Stimulated activated effector memory CD8-positive, alpha-beta T cell treated with anti-CD3 and anti-CD28 coated beads, Interleukin-12 subunit alpha, Interleukin-12 subunit beta, amount 100 ng/mL, for 72 hours (primary cell): Measurements from ENCODE around the gene CRYL1.
"Not testable (repeated sequence)": the region's sequence is repeated elsewhere in the genome, so short reads cannot be mapped to it uniquely, and the experiment has no call there.

ENCODE experiments used
- ATAC-seq: fragments of 150-1000 bp; cut with Tn5 transposase; 2 replicates; pipeline ENCODE4 v1.10.0; 2021
- DNase-seq, 2 donors: peaks; one replicate each; pipeline ENCODE4 v3.0.0; 2021 to 2022; ENCODE audit warnings: low spot score in 2 of 2
- H3K27ac Mint-ChIP-seq: one replicate; pipeline ENCODE4 v1.8.0; 2022; ENCODE audit warnings: mild to moderate bottlenecking, mixed read lengths
- H3K36me3 Mint-ChIP-seq: one replicate; pipeline ENCODE4 v1.8.0; 2022; ENCODE audit warnings: mild to moderate bottlenecking, mixed read lengths
- H3K4me1 Mint-ChIP-seq: one replicate; pipeline ENCODE4 v1.8.0; 2022; ENCODE audit warnings: mixed read lengths
- H3K4me3 Mint-ChIP-seq: one replicate; pipeline ENCODE4 v1.8.0; 2022; ENCODE audit warnings: mild to moderate bottlenecking, mixed read lengths
- H3K9me3 Mint-ChIP-seq: one replicate; pipeline ENCODE4 v1.8.0; 2022; ENCODE audit warnings: mixed read lengths

The CRYL1 gene

DNA sequence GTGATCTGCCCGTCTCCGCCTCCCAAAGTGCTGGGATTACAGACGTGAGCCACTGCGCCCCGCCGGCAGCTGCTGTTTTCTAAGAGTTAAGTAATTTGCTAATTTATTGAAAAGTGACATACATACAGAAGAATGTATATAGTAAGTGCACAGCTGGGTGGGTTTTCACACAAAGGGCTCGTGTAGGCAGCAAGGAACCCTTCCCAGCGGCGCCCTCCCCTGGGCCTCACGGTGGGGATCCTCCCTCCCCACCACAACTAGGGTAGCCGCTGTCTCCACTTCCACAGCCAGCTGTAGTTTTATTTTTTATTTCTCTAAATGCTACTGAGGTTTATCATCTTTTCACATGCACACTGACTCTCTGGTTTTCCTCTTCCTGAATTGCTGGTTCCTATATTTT, 64.9 kb downstream of the CRYL1 start:
- Mint-ChIP-seq H3K4me3 (no peak overlapping the region), H3K9me3 (no peaks in the 10 kb centered on the region), H3K27ac (no peak overlapping the region), H3K36me3 (no peaks in the 10 kb centered on the region), H3K4me1 (peaks cover 29% of the 10 kb centered on the region)
- ATAC-seq (no peak), DNase-seq (no peak)

DNA sequence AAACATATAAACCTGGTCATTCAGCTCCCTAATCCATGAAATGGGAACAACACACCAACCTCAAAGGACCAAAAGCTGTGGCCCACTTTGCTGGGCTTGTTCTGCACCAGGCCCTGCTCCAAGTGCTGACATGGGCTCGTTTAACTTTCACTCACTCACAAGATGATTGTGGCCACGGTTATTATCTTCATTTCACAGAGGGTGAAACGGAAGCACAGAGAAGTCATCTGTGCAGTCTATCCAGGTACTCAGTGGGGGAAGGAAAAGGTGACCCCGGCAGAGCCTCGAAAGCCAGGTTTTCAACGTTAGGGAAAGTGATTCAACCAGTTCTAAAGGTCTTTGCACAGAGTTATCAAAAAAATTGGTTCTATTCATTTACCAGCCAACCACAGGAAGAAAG, 68.0 kb downstream of the CRYL1 start:
- no peak for ATAC-seq
- DNase-seq, result no peak
- Mint-ChIP-seq H3K4me1 (peaks cover 29% of the 10 kb centered on the region), H3K4me3 (no peak overlapping the region), H3K36me3 (no peaks in the 10 kb centered on the region), H3K9me3 (no peaks in the 10 kb centered on the region), H3K27ac (no peak overlapping the region)

DNA sequence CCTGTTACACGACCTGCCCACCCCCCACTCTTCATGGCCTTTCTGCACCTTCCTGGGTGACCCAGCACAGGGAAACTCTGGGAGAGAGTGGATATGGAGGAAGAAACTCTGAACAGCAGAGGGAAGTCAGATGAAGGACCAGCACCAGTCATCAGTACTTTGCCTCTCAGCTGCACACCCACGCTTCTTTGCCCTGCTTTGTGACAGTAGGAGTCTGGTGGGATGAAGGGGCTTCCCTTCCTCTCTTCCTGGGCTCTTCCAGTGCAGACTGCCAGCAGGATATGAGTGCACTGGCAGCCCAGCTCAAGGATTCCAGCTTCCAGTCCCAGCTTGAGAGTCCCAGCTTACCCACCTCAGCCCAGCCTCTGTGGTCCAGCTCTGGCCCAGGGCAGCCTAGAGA, 68.9 kb downstream of the CRYL1 start:
- ATAC-seq (no peak), DNase-seq (no peak)
- Mint-ChIP-seq H3K36me3 (no peaks in the 10 kb centered on the region), H3K27ac (no peak overlapping the region), H3K4me1 (peaks cover 32% of the 10 kb centered on the region), H3K4me3 (no peak overlapping the region), H3K9me3 (no peaks in the 10 kb centered on the region)

DNA sequence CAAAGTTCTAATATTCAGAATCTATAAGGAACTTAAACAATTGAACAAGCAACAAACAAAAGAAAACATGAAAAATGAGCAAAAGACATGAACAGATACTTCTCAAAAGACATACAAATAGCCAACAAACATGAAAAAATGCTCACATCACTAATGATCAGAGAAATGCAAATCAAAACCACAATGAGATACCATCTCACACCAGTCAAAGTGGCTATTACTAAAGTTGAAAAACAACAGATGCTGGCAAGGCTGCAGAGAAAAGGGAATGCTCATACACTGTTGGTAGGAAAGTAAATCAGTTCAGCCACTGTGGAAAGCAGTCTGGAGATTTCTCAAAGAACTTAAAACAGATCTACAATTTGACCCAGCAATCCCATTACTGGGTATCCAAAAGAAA, 74.3 kb downstream of the CRYL1 start:
- DNase-seq, result no peak
- Mint-ChIP-seq H3K4me1 (peaks cover 13% of the 10 kb centered on the region), H3K4me3 (no peak overlapping the region), H3K36me3 (no peaks in the 10 kb centered on the region), H3K27ac (no peak overlapping the region), H3K9me3 (peaks cover 14% of the 10 kb centered on the region)
- ATAC-seq, result no peak

DNA sequence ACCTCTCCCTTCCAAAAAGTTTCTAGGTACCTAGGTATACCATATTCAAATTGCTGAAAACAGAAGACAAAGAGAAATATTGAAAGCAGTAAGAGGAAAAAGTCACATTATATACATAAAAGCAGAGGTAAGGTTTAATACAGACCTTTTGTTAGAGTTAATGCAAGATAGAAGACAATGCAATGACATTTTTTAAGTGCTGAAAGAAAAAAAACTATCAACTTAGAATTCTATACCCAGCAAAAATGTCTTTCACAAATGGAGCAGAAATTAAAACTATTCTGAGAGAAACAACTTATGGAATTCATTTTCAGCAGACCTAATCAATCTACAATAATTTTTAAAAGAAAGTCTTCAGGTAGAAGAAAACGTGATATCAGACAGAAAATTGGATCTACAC, 77.2 kb downstream of the CRYL1 start:
- no peaks in the 10 kb centered on the region for H3K36me3 Mint-ChIP-seq
- no peak overlapping the region for H3K4me3 Mint-ChIP-seq
- no peak overlapping the region for H3K27ac Mint-ChIP-seq
- ATAC-seq (no peak), DNase-seq (no peak)
- H3K9me3 Mint-ChIP-seq, result peaks cover 14% of the 10 kb centered on the region
- peaks cover 12% of the 10 kb centered on the region for H3K4me1 Mint-ChIP-seq

DNA sequence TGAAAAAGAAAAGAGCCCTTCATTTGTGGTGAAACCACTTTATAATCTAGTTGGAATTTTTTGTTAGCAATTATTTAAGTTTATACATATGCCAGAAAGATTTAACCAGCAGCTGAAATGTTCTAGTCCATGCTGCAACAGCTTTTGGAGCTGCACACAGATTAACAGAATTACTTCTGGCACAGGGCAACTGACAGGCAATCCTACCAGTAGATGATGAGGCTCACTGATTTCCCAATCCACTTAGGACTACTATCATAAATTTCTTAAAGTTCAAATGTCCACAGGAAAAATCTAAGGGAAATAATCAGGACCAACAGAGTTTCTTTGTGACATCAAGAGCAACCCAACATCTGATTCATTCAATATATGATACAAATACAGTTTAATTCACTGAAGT, 78.8 kb downstream of the CRYL1 start:
- Mint-ChIP-seq H3K27ac (no peak overlapping the region), H3K4me3 (no peak overlapping the region), H3K36me3 (no peaks in the 10 kb centered on the region), H3K9me3 (peaks cover 14% of the 10 kb centered on the region), H3K4me1 (peaks cover 17% of the 10 kb centered on the region)
- ATAC-seq, result no peak
- no peak for DNase-seq

DNA sequence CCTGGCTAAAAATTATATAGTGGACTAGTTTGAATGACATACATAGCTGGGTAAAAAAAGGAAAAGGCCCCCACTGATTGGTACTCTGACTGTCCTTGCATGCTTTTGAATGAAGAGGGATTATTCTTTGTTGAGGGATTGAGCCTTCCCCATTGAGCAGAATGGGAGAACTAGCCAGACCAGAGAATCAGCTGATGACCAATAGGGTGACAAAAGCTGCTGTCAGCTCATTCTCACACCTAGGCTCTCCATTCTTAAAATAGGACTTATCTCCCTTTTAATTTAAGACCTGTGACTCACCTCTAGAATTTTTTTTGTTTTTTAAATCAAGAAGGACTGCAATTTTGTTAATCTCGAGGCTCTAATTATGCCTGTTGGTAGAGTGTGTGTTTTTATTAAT, 79.3 kb downstream of the CRYL1 start:
- Mint-ChIP-seq H3K4me3 (no peak overlapping the region), H3K9me3 (peaks cover 14% of the 10 kb centered on the region), H3K4me1 (peaks cover 13% of the 10 kb centered on the region), H3K36me3 (no peaks in the 10 kb centered on the region), H3K27ac (no peak overlapping the region)
- DNase-seq (no peak), ATAC-seq (no peak)

DNA sequence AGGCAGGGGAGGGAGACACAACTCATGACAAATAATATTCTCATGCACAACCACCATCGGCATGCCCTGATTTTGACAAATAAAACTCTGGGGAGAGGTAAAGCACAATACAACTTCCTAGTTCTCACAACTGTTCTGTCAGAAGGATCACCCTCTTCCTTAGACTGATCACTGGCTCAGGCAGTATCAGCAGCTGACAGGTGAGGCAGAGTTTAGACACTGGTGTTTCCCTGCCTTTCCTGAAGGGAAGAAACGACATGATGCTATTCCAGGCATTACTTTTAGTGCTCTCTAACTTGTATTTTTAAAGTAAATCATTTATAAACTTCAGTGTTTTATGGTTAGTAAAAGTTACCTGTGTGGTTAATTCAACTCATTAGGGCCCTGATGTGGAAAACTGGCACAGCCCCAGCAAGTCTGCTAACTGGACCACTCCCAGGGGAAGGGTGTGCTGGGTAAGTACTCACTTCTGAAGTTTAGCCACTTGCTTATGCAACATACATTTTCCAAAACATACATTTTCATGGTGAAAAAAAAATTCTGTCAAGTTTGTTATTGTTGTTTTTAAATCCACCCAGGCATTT, 82.8 kb downstream of the CRYL1 start:
- DNase-seq (no peak), ATAC-seq (no peak)
- Mint-ChIP-seq H3K27ac (no peak overlapping the region), H3K9me3 (peaks cover 3% of the 10 kb centered on the region), H3K36me3 (no peaks in the 10 kb centered on the region), H3K4me3 (no peak overlapping the region), H3K4me1 (peaks cover 8% of the 10 kb centered on the region)

DNA sequence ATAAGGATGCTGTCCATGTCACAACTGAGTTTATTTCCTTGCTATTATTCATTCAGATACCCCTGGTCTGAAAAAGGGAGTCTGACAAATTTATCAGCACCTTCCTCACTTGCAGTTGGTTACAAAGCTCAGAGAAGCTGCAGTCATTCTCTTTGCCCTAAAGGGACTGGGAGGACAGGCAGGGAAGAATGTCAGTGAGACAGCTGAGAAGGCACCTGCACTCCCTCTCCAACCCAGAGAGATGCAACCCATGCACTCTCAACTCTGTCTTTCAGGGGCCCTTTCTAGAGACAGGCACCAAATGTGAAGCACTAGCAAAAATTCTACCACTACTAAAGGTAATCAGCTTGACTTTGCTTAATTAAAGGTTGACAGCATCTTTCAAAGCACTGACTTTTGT, 83.3 kb downstream of the CRYL1 start:
- no peak overlapping the region for H3K27ac Mint-ChIP-seq
- H3K9me3 Mint-ChIP-seq, result no peaks in the 10 kb centered on the region
- peaks cover 8% of the 10 kb centered on the region for H3K4me1 Mint-ChIP-seq
- H3K4me3 Mint-ChIP-seq, result no peak overlapping the region
- ATAC-seq (no peak), DNase-seq (no peak)
- H3K36me3 Mint-ChIP-seq, result no peaks in the 10 kb centered on the region

DNA sequence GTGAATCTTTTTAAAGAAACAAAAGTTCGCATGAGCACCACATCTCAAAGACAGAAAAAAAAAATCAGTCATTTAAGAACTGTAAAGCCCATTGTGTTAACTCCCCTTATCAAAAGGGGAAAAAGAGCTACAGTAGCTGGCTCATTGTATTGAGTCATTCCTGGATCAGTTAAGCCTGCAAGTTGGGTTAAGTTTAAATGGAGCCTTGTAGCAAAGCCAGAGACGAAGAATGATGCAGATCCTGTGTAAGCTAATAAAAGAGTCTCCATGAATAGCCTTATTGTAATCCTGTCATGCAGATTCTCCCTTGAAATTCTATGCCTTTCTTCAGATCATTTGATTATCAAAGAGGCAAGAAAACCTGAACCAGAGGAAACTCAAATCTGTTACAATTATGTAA, 83.8 kb downstream of the CRYL1 start:
- ATAC-seq (peak; percentile 73), DNase-seq (no peak)
- Mint-ChIP-seq H3K27ac (no peak overlapping the region), H3K4me1 (peaks cover 8% of the 10 kb centered on the region), H3K36me3 (no peaks in the 10 kb centered on the region), H3K4me3 (no peak overlapping the region), H3K9me3 (no peaks in the 10 kb centered on the region)

DNA sequence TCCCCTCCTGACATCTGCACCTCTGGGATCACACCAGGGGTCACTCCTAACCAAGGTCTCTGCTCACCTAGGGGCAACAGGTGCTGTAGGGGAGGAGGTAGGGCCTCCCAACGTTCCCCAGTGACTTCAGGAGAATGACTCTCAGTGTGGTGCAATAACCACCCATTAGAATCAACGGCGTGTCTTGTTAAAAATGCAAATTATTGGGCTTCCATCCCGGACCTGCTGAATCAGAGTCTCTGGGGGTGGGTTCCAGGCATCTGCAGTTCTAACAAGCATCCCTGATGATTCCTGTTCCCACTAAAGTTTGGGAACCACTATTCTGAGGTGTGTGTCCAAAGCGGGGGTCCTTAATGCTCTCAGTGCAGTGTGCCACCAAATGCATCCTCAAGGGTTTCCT, 84.6 kb downstream of the CRYL1 start:
- Mint-ChIP-seq H3K4me1 (peaks cover 8% of the 10 kb centered on the region), H3K27ac (no peak overlapping the region), H3K9me3 (no peaks in the 10 kb centered on the region), H3K4me3 (no peak overlapping the region), H3K36me3 (no peaks in the 10 kb centered on the region)
- DNase-seq (no peak), ATAC-seq (no peak)

DNA sequence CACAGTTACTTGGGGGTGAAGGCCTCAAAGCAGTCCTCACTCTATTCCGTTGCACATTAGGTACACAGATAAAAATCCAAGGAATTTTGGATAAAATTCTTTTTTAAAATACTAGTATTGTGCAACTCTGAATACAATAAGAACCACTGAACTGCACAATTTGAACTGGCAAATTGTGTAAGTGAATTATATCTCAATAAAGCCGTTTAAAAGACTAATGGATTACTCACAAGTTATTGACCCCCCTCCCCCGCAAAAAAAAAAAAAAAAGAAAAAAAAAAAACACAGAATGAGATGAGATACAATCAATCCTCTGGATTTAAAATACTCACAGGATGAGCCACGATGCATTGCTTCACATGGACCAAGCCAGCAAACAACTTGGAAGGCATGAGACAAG, 86.4 kb downstream of the CRYL1 start:
- Mint-ChIP-seq H3K36me3 (no peaks in the 10 kb centered on the region), H3K4me1 (peaks cover 14% of the 10 kb centered on the region), H3K27ac (no peak overlapping the region), H3K9me3 (no peaks in the 10 kb centered on the region), H3K4me3 (no peak overlapping the region)
- no peak for DNase-seq
- ATAC-seq, result no peak

DNA sequence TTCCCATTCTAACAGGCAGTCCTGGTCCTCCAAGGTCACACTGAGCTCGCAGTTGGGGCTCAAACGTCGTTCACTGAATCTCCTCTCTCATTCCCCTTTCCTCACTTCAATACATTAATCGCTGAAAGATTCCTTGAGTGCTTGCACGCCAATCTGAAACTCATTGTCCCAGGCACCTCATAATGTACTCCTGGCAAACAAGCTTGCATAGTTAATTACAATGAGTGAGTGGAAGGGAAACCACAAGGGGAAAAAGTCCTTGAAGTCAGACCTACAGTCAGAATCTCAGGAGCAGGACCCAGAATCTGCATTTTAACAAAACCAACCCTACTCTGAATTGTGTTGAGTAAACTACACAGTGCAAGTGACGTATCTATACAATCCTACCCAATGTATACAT, 86.9 kb downstream of the CRYL1 start:
- DNase-seq, result no peak
- Mint-ChIP-seq H3K36me3 (no peaks in the 10 kb centered on the region), H3K4me1 (peaks cover 17% of the 10 kb centered on the region), H3K4me3 (no peak overlapping the region), H3K9me3 (no peaks in the 10 kb centered on the region), H3K27ac (no peak overlapping the region)
- ATAC-seq, result no peak

DNA sequence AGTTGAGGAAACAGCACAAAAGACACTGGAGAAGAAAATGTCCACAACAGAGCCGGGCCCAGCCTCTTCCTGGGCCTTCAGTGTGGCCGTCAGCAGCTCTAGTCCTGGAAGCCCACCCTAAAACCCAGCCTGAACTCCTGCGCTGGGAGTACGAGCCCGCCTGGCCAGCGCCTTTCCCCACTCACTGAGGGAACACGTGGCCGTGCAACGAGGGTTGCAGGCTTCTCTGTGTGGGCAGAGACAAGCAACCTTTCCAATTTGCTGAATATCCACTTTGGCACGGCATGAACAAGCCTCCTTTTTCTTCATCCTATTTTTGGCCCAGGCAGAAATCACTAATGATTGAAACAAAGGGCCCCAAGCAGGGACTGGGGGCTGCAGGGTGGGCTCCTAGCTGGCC, 89.2 kb downstream of the CRYL1 start:
- H3K4me1 Mint-ChIP-seq, result peaks cover 9% of the 10 kb centered on the region
- DNase-seq (no peak), ATAC-seq (no peak)
- H3K4me3 Mint-ChIP-seq, result no peak overlapping the region
- no peak overlapping the region for H3K27ac Mint-ChIP-seq
- H3K9me3 Mint-ChIP-seq, result no peaks in the 10 kb centered on the region
- no peaks in the 10 kb centered on the region for H3K36me3 Mint-ChIP-seq

DNA sequence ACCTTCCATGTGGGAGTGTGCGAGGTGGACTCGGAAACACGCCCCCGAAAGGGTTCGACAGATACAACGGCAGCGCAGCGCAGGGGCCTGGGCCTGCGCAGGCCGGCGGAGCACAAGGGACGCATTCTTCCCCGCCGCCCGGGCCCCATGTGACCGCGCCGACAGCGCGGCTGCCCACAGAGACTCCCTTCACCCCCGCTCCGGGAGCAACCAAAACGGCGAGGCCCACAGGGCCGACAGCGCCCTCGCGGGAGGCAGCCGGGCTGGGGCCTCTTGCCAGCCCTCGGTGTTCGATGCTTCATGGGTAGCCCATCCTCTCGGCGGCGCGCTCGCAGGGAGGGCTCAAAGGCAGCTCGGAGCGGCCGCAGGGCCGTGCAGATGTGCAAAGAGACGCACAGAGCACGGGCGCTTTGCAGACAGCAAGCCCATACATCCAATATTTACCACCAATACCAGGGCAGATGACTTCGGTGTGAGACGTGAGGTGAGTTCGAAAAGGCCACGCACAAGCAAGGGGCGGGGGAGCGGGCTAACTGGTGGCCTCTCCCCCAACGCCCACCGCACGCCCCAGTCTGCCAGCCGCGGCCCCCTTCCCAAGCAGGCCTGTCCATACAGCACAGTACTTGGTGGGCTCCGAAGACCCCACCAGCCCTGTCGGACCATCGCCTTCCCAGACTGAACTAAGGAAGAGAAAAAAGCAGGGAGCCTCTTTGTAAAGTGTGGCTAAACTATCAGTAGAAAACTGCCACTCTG, 89.9 kb downstream of the CRYL1 start:
- no peaks in the 10 kb centered on the region for H3K9me3 Mint-ChIP-seq
- no peaks in the 10 kb centered on the region for H3K36me3 Mint-ChIP-seq
- no peak overlapping the region for H3K4me3 Mint-ChIP-seq
- no peak overlapping the region for H3K27ac Mint-ChIP-seq
- DNase-seq, result no peak
- ATAC-seq, result no peak
- H3K4me1 Mint-ChIP-seq, result peaks cover 9% of the 10 kb centered on the region

DNA sequence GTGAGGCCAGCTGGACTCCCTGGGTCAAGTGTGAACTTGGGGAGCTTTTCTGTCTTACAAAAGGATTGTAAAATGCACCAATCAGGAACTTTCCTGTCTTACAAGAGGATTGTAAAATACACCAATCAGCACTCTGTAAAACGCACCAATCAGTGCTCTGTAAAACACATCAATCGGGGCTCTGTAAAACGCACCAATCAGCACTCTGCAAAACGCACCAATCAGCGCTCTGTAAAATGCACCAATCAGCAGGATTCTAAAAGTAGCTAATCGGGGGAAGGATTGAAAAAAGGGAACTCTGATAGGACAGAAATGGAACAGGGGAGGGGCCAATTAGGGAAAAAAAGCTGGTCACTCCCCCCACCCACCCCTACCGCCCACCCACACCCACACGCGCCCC, 91.4 kb downstream of the CRYL1 start:
- not testable (repeated sequence) for ATAC-seq

More for the DNA sequence above, 91.4 kb downstream of the CRYL1 start:
- H3K4me3 Mint-ChIP-seq, H3K4me1 Mint-ChIP-seq, H3K9me3 Mint-ChIP-seq, DNase-seq, H3K36me3 Mint-ChIP-seq: not testable (repeated sequence)
- H3K27ac Mint-ChIP-seq, result peak overlapping the region; percentile 86
